GM21423 (cell line): ENCODE data around the gene GPBP1L1.

Source experiments
- ATAC-seq: cut with Tn5 transposase; IDR thresholded peaks from one replicate; pipeline ENCODE4 v1.9.1; 2021; ENCODE audit warnings: mild to moderate bottlenecking, moderate library complexity; ENCODE audit not compliant: unreplicated experiment

GPBP1L1 gene

GRCh38 chr1:45643321-45643720 is 43.0 kb downstream of the GPBP1L1 start:
- no peak for ATAC-seq

- no peak for ATAC-seq
These were observed 46.0 kb downstream of the GPBP1L1 start for GRCh38 chr1:45640293-45640692.

DNA sequence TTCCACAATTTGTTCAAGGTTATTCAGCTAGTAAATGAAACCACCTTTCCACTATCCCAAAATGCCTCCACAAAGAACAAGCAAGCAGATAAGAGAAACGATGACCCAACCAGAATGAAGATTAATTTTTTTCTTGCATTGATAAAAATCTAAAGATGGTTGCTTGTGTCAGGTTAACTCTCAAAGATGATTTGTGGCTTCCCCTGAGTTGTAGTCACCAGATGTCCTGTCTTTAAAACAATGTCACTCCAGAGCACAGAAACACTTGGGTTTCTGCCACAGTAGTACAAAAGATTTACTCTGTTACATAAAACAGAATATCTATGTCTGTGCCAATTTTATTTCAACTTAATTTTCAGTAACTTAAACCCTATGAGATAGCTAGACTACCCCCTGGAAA is 51.1 kb downstream of the GPBP1L1 start:
- no peak for ATAC-seq

DNA sequence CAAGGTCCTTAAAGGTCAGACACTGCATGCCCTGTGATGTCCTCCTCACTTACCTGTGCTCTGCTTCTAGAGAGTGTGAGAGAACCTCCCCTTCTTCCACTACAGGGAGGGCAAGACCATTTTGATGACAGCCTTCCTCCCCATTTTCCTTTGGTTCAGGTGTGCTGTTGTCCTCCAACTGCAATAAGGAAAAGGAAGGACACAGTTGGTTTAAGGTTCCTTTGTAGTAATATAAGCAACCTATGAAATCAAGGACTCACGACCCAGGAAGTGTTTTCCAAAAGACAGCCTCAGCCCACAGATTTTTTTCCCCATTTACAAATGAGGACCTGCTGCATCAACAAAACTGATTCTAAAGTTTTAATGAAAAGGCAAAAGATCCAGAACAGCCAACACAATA is 55.9 kb downstream of the GPBP1L1 start:
- no peak for ATAC-seq

- ATAC-seq = no peak
These were observed 57.3 kb downstream of the GPBP1L1 start for GRCh38 chr1:45629035-45629434.

DNA sequence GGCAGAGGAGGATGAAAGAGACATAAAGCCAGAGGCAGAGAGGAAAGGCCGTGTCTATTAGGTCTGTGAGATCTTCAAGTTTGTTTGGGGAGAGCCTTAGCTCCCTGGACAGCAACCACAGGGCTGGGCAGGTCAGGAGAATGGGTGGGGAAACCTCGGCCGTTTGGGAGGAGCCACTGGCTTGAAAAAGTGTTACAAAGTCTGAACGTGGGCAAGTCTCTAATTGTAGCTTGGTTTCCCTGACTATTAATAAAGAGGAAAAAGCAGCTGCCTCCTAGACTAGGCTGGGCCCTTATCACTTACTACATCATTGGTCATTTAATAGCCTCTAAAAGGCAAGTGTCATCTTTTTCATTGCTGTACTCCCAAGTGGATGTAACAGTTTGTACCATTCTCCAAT is 62.4 kb downstream of the GPBP1L1 start, which contains the start of gene CCDC17:
TSS of gene CCDC17 (minus strand) at position 83 of the 400 bp plus-strand sequence. CDS start 145 bp downstream, outside the sequence.
- ATAC-seq = no peak

DNA sequence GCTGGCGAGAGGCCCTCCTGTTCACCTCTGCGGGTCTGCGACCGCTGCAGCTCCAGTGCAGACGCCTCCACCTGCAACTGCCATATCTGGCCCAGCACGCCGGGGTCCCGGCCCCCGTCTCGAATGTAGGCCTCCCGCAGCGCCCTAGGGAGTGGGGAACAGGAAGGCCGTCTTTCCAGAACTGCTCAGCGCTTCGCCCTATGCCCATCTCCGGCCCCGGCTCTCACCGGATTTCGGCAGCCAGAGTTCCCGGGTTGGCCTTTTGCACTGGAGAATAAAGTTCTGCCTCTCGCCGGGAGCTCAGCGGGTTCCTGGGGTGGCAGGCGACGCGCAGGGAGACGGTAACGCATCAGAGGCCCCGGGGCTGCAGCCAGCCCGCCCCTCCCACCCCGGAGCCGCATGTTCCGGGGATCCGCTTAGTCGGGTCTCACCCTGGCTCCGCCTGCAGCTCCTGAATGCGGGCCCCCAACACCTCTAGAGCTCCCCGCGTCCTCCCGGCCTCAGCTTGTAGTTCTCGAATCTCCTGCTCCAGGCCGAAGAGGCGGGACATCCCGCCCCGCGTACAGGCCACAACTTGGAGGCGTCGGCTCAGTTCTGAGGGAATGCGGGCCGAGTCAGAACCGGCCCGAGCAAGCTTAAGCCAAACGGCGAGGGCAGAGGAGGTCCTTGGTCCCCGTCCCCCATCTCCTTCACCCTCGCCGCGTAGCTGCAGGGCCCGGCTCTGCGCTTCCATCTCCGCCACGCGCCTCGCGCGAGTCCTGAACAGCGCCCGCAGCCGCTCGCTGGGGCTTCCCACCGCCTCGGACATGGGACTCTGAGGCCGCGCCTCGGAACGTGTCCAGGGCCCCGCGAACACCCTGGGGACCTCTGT is 63.6 kb downstream of the GPBP1L1 start:
- ATAC-seq = no peak

DNA sequence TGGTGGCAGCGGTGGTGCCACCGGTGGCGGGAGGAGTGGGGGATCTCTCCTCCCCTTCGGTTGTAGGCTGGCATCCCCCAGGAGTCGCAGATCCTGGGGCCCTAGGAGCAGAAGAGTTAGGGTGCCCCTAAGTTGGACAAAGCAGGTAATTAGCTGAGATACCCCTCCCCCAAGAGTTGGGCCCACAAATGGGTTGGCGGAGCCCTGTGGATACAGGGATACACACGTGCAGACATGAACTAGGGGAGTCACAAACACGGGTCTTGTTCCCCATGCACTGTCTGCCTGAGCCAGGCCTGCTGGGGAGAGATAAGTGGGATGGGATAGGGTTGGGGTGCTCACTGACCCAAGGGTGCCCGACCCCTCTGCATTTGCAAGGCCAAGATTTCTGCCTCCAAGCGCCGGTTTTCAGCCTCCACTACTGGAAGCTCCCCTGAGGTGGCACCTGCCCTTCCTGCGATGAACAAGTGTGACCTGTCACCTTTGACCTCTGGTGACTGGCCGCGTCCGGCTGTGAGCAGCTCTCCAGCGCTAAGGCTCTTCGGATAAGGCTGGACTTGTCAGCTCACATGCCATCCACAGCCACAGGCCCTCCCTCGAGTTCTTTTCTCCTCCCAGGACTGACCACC is 64.3 kb downstream of the GPBP1L1 start:
- ATAC-seq = no peak

DNA sequence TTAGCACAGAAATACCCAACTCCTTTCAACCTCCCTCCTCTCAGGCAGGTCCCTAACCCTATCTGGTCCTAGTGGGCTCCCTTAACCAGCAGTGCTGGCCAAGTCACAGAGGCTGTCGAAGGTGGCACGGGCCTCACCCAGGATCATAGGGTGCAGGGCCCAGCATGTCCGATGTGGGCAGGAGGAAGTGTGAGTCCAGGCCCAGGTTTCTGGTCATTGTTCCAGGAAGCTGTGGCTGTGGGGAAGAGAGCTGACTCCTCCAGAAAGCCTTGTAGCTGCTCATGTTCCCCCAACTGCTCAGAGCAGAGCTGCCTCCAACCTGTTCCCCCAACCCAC is 64.9 kb downstream of the GPBP1L1 start:
- no peak for ATAC-seq

- no peak for ATAC-seq
These were observed 65.5 kb downstream of the GPBP1L1 start for GRCh38 chr1:45620588-45621500.

- no peak for ATAC-seq
These were observed 67.0 kb downstream of the GPBP1L1 start for GRCh38 chr1:45619149-45619921.

DNA sequence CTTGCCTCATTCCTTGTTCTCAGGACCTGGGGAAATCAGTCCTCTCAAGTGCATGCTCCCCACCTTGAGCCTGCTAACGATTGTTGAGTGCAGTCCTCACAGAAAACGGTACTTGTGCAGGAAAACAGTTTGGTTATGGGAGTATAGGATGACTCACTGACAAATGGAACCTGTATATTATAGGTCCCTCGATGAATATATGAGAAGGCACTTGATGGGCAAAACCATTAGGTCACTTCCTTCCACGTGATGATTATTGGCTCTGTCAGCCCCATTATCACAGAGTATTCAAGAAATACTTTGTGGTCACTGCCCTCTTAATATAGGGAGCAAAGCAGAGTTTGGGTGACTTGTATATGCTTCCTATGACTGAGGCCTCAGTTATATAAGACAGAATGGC is 68.7 kb downstream of the GPBP1L1 start:
- no peak for ATAC-seq

DNA sequence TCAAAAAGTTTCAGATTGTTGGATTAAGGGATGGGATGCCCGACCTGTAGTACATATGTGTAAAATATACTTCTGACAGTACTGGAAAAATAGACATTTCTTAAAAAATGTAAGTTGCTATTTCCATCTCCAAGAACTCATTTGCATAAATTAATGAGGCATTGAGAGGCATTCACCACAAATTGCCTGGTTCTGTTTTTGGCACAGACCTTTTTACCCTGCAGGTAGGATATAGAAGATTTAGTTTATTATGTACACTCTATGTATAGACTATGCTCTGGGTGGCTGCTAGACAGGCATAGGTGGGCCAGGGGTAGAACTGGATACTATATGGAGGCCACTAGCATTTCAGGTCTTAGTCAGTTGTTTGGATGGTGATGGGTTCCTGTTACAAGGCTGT is 70.4 kb downstream of the GPBP1L1 start:
- ATAC-seq = no peak

DNA sequence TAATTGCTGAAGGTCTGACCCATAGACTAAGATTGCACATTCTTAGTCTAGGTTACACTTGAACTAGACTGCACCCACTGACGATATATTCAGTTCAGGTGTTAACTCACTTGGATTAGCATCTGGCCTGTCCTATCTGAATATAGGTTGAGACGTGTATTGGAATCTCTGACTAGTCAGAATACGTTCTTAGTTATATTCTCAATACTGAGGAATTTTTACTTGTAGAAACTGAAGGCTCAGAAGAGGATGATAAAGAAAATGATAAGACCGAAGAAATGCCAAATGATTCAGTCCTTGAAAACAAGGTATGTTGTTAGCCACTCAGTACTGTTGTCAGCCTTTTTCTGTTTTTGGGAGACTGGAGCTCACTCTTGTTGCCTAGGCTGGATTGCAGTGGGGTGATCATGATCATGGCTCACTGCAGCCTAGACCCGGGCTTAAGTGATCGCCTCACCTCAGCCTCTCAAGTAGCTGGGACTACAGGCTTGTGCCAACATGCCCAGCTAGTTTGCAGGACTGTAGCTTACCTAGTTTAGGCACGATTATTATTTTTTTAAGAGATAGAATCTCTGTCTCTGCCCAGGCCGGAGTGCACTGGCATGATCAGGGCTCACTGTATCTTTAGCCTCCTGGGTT is 73.3 kb downstream of the GPBP1L1 start:
- no peak for ATAC-seq

DNA sequence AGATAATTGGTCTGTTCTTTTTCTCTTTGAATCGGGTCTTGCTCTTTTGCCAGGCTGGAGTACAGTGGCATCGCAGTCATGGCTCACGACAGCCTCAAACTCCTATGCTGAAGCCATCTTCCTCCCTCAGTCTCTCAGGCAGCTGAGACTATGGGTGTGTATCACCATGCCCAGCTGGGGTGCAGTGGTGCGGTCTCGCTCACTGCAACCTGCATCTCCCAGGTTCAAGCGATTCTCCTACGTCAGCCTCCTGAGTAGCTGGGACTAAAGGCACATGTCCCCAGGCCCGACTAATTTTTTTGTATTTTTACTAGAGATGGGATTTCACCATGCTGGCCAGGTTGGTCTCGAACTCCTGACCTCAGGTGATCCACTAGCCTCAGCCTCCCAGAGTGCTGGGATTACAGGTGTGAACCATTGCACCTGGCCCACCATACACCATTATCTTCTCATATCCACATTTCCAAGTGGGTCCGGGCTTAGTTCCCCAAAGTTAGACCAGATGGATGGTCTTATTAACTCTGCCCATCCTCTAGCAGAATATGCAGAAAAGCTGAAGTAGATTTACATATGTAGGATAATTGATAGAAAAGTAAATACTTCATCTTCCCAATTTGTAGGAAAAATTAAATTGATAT is 75.6 kb downstream of the GPBP1L1 start:
- no peak for ATAC-seq

- no peak for ATAC-seq
These were observed 77.9 kb downstream of the GPBP1L1 start for GRCh38 chr1:45608175-45609156.

DNA sequence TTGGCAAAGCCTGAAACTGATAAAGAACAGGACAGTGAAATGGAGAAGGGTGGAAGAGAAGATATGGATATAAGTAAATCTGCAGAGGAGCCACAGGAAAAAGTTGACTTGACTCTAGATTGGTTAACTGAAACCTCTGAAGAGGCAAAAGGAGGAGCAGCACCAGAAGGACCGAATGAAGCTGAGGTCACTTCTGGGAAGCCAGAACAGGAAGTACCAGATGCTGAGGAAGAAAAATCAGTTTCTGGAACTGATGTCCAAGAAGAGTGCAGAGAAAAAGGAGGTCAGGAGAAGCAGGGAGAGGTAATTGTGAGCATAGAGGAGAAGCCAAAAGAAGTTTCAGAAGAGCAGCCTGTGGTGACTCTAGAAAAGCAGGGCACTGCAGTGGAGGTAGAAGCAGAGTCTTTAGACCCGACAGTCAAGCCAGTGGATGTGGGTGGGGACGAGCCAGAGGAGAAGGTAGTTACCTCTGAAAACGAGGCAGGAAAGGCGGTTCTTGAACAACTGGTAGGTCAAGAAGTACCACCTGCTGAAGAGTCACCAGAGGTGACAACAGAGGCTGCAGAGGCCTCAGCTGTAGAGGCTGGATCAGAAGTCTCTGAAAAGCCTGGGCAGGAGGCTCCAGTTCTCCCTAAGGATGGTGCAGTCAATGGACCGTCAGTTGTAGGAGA is 78.8 kb downstream of the GPBP1L1 start:
- ATAC-seq = no peak

DNA sequence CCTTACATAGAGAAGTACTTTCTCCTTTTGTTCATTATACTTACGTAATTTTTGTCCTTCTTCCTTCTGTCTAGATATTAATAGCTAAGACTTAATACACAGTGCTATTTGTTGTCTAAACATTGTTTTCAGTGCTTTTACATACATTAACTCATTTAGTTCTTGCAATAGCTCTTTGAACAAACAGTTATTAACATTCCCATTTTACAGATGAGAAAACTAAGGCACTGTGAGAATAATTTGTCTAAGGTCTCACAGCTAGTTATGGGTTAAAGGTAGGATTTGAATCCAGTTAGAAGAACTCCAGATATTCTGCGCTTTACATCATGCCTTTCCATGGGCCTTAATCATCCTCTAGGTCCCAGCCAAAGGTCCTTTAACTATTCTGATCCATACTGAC is 82.1 kb downstream of the GPBP1L1 start:
- ATAC-seq = no peak
